ENCODE measurements around the gene KIFBP.
"Not testable (repeated sequence)": the region's sequence is repeated elsewhere in the genome, so short reads cannot be mapped to it uniquely, and the experiment has no call there.

The KIFBP gene, protein sequence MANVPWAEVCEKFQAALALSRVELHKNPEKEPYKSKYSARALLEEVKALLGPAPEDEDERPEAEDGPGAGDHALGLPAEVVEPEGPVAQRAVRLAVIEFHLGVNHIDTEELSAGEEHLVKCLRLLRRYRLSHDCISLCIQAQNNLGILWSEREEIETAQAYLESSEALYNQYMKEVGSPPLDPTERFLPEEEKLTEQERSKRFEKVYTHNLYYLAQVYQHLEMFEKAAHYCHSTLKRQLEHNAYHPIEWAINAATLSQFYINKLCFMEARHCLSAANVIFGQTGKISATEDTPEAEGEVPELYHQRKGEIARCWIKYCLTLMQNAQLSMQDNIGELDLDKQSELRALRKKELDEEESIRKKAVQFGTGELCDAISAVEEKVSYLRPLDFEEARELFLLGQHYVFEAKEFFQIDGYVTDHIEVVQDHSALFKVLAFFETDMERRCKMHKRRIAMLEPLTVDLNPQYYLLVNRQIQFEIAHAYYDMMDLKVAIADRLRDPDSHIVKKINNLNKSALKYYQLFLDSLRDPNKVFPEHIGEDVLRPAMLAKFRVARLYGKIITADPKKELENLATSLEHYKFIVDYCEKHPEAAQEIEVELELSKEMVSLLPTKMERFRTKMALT

DNA sequence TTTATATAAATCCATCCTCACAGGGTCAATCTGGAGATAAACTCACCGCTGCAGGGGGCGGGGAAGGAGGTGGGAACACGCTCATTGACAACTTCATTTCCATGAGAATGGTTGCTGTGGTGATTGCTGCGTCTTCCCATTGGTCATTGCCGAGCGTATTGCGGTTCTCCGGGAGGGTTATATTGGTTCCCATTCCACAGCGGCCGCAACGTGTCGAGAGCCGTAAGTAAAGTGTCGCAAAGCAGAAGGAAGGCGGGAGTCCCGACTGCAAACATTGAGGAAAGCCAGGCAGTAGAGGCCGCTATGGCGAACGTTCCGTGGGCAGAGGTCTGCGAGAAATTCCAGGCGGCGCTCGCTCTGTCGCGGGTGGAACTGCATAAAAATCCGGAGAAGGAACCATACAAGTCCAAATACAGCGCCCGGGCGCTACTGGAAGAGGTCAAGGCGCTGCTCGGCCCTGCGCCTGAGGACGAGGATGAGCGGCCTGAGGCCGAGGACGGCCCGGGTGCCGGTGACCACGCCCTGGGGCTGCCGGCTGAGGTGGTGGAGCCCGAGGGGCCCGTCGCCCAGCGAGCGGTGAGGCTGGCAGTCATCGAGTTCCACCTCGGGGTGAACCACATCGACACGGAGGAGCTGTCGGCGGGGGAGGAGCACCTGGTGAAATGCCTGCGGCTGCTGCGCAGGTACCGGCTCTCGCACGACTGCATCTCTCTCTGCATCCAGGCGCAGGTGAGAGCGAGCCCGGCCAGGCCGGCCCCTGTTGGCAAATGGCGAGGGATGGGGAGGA, at the start of gene KIFBP:
Gene KIFBP, plus strand, starts transcription at position 274 of the 787 bp plus-strand sequence. Its CDS starts 30 bp downstream, at position 304.
- peak; percentile 59 for DNase-seq

DNA sequence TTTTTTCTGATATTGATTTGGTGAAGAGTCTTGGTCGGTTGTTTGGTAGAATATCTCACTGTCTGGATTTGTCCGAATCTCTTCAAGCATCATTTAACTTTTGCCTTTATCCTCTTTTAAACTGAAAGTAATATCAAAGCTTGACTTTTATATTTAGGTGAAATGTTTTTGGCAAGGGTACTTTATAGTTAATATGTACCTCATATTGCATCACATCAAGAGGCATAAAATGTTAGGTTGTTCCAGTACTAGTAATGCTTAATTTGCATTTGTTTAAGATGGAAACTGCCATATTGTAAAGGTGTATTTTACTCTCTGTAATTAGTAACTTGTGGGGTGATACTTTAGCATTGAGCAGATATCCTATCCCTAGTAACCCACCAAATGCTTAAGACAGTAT, 49.7 kb upstream of the KIFBP start:
- DNase-seq: no peak

DNA sequence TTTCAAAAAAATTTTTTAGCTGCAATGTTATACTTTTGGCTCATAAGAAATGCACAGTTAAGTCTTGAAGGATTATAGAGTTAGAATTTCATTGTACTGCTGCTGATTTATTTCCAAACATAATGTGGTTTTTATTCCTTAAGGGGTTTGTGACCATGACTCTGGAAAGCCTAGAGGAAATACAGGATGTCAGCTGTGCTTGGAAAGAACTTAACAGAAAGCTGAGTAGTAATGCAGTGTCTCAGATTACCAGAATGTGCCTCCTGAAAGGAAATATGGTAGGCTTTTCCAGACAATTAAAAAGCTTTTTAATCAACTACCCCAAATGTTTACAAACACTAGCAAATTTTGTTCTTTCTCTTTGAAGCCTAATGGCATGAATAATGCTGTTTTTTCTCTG, 47.7 kb upstream of the KIFBP start:
- not testable (repeated sequence) for DNase-seq

DNA sequence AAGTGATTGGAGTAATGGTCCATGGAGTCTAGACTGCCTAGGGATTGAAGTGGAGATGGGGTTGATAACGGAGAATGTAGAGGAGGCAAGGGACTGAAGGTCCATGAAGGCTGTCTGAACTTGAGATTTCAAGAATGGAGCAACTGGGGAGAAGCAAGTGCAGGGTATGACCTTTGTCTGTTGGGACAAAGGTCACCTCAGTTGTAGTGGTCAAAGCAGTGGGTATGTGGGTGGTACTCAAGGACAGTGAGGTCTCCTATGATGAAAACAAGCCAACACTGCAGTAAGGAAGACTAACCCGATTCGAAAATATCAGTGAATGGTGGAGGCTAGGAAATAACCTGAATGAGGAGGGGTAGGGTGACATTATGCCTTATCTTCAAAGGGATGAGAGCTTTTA, 38.0 kb upstream of the KIFBP start:
- no peak for DNase-seq

DNA sequence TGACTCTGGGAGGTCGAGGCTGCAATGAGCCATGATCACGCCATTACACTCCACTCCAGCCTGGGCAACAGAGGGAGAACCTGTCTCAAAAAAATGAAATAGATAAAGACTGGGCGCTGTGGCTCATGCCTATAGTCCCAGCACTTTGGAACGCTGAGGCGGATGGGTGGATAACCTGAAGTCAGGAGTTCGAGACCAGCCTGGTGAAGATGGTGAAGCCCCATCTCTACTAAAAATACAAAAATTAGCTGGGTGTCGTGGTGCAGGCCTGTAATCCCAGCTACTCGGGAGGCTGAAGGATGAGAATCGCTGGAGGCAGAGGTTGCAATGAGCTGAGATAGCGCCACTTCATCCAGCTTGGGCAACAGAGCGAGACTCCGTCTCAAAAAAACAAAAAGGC, 33.7 kb upstream of the KIFBP start:
- DNase-seq: no peak

DNA sequence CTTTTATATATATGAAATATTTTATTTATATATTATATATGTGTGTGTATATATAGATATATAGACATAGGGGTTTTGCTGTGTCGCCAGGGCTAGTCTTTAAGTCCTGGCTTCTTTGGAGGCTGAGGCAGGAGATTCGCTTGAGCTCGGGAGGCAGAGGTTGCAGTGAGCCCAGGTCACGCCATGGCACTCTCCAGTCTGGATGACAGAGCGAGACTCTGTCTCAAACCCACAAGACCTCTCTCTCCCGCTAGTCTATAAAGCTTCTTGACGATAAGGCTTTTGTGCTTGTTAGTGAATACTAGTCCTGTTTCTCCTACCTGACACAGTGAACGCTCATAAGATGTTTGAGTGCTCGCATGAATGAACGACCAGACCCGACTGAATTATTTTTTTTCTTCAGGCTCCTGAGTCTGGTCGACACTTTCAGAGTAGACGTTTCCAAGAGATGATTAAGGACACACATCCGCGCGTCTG, 33.2 kb upstream of the KIFBP start:
- peak; percentile 7 for DNase-seq

DNA sequence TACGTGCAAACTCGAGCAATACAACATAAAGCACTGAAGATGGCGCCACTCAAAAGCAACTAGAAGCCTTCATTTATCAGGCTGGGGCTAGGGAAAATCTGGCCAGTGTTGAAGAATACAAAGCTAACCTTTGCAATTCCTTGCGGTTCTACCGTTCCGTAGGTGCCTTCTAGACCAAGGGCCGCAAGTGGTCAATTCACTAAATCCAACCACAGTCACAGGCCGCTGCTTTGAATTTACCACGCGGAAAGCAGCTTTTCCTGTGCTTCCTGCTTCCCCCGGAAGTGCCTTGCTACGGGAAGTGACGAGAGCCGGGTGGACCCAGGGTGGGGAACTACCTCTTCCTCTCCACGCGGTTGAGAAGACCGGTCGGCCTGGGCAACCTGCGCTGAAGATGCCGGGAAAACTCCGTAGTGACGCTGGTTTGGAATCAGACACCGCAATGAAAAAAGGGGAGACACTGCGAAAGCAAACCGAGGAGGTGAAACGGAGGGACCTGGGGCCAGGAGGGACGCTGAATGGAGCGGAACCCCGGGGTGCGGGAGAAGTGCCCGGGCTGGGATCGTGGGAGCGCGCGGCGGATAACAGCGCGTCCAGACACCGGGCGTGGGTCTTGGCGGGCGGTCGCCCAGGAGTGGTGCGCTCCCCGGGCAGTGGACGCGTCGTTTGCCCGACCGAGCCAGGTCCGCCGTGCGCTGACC, 32.6 kb upstream of the KIFBP start, which contains the start of gene DDX21:
Gene DDX21, plus strand, starts transcription at position 339 of the 701 bp plus-strand sequence. Its CDS starts 56 bp downstream, at position 395.
- peak; percentile 87 for DNase-seq

DNA sequence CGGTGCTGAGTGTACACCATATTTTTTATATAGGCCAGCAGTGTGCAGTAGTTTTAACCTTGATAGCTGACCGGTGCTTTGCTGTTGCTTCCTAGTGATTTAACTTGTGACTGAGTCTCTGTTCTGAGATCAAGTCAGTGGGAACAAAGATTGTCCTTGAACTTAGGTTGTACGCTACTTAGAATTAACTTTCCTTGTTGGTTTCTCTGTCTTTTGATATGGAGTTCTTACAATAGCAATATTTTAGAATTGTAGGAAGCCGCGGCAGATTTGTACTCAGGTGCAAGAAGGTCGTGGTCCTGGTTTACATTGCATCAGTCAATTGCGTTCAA, 31.4 kb upstream of the KIFBP start:
- DNase-seq: no peak

DNA sequence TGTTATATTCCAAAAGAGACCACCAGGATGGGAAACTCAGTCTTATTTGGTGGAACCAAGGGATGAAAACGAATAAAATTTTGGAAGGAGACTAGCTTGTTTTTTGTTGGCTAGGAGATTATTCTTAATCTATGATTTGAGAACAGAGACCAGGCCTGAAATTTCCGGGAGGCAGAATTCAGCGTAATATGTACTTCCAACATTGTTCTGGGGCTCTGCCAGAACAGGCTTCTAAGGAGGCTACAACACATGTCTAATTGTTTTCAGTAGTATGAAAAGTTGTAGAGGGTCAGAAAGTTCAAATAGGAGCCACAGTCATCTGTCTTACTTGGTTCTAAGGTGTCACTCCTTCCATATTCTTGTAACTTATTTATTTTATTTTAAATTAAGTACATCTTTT, 30.9 kb upstream of the KIFBP start:
- no peak for DNase-seq

DNA sequence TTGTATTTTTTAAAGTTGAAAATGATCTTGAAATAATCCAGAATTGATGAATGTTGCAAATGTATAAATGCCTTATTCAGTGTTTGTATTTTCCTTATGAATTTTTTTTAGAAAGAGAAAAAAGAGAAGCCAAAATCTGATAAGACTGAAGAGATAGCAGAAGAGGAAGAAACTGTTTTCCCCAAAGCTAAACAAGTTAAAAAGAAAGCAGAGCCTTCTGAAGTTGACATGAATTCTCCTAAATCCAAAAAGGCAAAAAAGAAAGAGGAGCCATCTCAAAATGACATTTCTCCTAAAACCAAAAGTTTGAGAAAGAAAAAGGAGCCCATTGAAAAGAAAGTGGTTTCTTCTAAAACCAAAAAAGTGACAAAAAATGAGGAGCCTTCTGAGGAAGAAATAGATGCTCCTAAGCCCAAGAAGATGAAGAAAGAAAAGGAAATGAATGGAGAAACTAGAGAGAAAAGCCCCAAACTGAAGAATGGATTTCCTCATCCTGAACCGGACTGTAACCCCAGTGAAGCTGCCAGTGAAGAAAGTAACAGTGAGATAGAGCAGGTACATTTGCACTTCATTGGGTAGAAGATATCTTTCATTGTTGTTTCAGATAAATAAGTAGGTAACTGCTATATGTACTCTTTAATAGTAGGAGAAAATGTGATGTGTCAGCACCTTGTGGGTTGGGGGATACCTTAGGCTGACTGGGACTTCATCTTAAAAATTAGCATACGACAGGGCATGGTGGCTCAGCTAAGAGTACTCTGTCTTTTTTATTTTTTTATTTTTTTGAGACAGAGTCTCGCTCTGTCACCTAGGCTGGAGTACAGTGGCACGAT, 28.7 kb upstream of the KIFBP start:
- DNase-seq: no peak

DNA sequence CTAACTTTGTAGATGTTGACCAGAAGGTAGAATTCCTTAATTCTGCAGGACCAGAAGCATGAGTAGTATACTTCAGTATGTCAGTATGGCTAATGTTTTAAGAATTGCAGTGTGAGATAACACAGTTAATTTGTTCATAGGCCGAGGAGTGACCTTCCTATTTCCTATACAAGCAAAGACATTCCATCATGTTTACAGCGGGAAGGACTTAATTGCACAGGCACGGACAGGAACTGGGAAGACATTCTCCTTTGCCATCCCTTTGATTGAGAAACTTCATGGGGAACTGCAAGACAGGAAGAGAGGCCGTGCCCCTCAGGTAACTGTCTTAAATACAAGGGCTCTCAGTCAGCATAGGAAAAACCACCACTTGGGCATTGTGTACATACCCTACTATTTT, 25.5 kb upstream of the KIFBP start:
- no peak for DNase-seq

DNA sequence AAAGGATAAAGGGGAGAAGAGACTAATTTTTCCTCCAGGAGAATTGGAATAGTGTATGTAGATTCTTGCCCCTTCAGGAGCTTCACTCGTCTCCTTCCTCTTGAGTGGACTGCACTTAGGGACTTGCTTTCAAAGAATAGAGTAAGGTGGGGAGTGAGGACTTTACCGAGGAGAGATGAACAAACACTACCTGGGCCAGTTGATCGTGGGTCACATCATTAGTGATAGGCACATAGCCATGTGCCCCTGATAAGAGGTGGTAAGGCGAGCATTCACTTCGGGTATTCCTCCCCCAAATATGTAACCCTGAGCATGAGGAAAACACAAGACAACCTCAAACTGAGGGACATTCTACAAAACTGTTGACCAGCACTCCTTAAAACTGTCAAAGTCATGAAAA, 14.6 kb upstream of the KIFBP start:
- DNase-seq: no peak

DNA sequence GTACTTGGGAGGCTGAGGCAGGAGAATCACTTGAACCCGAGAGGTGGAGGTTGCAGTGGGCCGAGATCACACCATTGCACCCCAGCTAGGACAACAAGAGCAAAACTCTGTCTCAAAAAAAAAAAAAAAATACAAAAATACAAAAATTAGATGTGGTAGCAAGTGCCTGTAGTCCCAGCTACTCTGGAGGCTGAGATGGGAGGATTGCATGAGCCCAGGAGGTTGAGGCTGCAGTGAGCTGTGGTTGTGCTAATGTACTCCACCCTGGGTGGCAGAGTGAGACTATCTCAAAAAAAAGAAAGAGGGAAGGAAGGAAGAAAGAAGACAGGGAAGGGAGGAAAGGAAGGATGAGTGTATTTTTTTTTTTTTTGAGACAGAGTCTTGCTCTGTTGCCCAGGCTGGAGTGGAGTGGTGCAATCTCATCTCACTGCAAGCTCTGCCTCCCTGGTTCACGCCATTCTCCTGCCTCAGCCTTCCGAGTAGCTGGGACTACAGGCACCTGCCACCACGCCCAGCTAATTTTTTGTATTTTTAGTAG, 12.6 kb upstream of the KIFBP start:
- DNase-seq: not testable (repeated sequence)

DNA sequence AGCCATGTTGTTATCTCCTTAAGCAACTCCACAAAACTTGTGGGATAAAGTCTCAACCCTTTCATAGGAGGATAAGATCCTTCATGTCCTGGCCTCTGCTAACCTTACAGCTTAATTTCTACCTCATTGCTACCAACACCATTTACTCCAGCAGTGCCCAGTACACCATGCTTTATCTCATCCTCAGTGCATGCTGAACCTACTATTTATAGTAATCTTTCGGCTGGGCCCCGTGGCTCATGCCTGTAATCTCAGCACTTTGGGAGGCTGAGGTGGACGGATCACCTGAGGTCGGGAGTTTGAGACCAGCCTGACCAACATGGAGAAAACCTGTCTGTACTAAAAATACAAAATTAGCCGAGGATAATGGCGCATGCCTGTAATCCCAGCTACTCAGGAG, 8.9 kb upstream of the KIFBP start:
- not testable (repeated sequence) for DNase-seq

DNA sequence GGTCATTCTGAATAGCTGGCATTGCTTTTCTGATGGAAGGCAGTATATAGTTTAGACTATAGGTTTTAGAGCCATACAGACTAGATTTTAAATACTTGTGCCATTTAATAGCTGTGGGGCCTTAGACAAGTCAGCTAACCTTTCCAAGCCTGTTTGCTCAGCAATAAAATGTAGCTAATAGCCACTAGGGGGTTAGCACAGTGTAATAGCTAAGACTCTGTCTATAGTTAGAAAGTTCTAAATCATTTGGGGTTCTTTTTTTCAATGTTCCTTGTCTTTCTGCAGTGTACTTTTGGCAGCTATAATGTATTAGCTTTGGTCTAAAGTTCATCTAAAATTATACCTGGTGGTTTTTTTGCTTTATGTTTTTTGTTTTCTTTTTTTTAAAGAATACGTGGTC, 7.5 kb upstream of the KIFBP start:
- DNase-seq: no peak

DNA sequence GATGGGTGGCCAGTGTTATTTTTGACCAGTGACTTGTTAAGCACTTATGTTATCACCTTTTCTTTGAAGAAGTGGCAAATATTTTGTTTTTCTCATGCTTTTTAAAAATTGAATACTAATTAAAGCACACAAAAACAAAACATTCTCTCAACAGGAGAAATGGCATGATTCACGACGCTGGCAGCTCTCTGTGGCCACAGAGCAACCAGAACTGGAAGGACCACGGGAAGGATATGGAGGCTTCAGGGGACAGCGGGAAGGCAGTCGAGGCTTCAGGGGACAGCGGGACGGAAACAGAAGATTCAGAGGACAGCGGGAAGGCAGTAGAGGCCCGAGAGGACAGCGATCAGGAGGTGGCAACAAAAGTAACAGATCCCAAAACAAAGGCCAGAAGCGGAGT, 6.2 kb upstream of the KIFBP start:
- DNase-seq: no peak

DNA sequence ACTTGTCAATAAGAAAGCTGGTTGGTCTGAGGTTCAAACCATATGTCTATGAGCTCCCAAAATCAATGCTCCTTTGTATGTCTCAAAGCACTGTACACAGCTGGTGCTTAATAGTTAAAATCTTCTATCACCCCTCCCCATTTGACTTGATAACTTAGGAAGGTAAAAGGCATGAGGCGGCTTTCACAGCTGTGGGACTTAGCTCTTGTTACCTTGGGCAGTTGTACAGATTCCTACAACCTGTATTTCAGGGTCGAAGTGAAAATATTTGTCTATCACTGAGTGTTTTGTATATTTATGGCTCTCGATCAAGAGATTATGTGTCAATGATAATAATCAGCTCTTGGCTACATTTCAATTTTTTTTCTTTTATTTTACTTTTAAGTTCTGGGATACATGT, 992 bp upstream of the KIFBP start:
- no peak for DNase-seq

DNA sequence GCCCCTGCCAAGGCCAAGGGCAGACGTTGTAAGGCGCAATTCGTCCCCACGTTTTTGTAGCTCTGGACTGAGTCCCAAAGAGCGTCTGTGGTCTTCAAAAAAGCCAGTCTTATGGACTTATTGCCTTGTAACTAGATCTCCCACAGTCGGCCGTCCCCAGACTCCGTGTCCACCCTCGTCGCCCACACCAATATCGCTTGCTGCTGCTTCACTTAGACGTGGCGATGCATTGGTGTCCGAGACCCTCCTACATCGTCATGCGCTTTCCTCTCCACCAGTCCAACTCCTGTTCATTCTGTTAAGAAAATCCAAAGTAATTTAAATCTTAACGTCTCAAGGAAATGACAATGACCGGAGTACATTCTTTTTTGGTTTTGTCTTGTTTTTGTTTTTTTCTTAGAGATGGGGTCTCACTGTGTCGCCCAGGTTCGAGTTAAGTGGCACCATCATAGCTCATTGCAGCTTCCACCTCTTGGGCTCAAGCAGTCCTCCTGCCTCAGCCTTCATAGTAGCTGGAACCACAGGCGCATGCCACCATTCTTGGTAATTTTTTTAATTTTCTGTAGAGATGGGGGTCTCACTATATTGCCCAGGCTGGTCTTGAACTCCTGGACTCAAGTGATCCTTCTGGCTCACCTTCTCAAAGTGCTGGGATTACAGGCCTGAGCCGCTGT, 851 bp downstream of the KIFBP start:
- no peak for DNase-seq

DNA sequence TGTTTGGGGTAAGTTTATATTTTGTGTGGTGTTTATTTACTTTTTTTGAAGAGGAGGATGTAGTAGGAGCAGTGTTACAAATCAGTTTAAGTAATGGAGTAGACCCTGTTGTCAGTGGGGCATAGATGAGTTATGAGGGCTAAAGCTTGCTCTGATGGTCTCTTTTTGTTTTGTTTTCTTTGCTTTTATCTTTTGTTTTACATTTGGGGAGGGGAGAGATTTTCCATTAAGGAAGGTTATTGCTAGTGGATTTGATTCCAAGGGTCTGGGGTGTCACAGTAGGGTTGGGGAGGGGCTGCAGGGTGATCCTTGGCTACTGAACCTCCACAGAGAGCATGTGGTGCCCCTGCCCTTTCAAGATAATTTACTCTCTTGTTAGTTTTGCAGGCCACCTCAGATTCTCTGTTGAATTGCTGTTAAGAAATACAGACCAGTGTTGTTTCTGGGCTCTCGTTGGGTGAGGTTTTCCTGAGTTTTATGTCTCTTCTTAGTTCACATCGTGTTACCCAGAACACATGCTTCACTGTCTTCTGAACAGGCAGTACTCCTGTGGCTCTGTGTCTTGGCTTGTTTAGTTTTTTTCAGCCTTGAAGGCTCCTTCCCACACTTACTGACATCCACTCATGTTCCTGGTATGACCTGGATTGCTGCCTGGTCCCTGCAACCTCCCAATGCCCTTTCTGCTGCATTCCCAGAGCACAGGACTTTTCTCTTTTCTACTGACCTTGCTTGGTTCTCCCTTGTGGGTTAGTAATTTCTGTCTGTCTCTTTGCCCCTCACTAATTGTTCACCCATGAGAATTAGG, 4.2 kb downstream of the KIFBP start:
- DNase-seq: no peak

DNA sequence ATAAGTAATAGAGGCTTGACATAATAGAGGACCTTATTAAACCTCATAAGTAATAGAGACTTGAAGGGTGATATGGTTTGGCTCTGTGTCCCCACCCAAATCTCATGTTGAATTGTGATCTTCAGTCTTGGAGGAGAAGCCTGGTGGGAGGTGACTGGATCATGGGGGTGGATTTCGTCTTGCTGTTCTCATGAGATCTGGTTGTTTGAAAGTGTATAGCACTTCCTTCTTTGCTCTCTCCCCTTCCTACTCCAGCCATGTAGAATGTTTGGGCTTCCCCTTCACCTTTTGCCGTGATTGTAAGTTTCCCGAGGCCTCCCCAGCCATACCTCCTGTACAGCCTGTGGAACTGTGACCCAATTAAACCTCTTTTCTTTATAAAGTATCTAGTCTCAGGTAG, 8.6 kb downstream of the KIFBP start:
- DNase-seq: no peak
